OCI-LY7 (cell line): ENCODE results near the gene EYS.
"Not testable (repeated sequence)": the region's sequence is repeated elsewhere in the genome, so short reads cannot be mapped to it uniquely, and the experiment has no call there.

Source experiments
- CTCF ChIP-seq: fragments of 200-600 bp; sonication (generic); conservative IDR thresholded peaks from 2 replicates; pipeline ENCODE4 v1.5.1; 2014; ENCODE audit warnings: mild to moderate bottlenecking, antibody characterized with exemption, low read length, moderate library complexity, mixed read lengths
- EZH2phosphoT487 ChIP-seq: fragments of 200-600 bp; sonication (generic); IDR thresholded peaks from 2 replicates; pipeline ENCODE4 v1.6.1; 2018; ENCODE audit warnings: low read depth, borderline replicate concordance, mild to moderate bottlenecking, mixed run types, antibody characterized with exemption, low read length, moderate library complexity, mixed read lengths

- not testable (repeated sequence) for TF ChIP-seq CTCF, EZH2phosphoT487
Observed at GRCh38 chr6:65002882-65003281, 704.1 kb downstream of the EYS start.
